HCT116 (cell line): Measurements from ENCODE around the gene PACRG.

Experiments
- CEBPB ChIP-seq: IDR thresholded peaks from 2 replicates; pipeline ENCODE4 v1.6.1; 2012; ENCODE audit warnings: low read depth
- CTCF ChIP-seq, 3 experiments: fragments of 200-600 bp in 1 of 3; sonication (generic) in 1 of 3; IDR thresholded peaks in 2 of 3; conservative IDR thresholded peaks in 1 of 3; 2 replicates each; pipeline ENCODE4 v1.5.1; 2012 to 2017; ENCODE audit warnings: low read depth in 2 of 3, low read length in 2 of 3, antibody characterized with exemption in 1 of 3, borderline replicate concordance in 1 of 3, control low read depth in 1 of 3, mild to moderate bottlenecking in 1 of 3, mixed read lengths in 1 of 3, mixed run types in 1 of 3, moderate library complexity in 1 of 3; ENCODE audit not compliant: insufficient read depth in 1 of 3
- ELF1 ChIP-seq: IDR thresholded peaks from 2 replicates; pipeline ENCODE4 v1.6.1; 2012; ENCODE audit warnings: low read depth, borderline replicate concordance
- EZH2 ChIP-seq: fragments of 200-600 bp; sonication (generic); IDR thresholded peaks from 2 replicates; pipeline ENCODE4 v1.6.1; 2017; ENCODE audit warnings: antibody characterized with exemption, mixed run types
- FOSL1 ChIP-seq: IDR thresholded peaks from 2 replicates; pipeline ENCODE4 v1.6.1; 2012; ENCODE audit warnings: low read depth
- POLR2AphosphoS5 ChIP-seq: IDR thresholded peaks from 2 replicates; pipeline ENCODE4 v1.6.1; 2011; ENCODE audit warnings: mild to moderate bottlenecking, low read depth, low read length, moderate library complexity
- SIN3A ChIP-seq: IDR thresholded peaks from 2 replicates; pipeline ENCODE4 v1.6.1; 2012; ENCODE audit warnings: low read depth
- SRF ChIP-seq: IDR thresholded peaks from 2 replicates; pipeline ENCODE4 v1.6.1; 2012; ENCODE audit warnings: low read depth
- YY1 ChIP-seq: IDR thresholded peaks from 2 replicates; pipeline ENCODE4 v1.6.1; 2011; ENCODE audit warnings: low read length, low read depth, moderate library complexity, mild to moderate bottlenecking; ENCODE audit not compliant: insufficient replicate concordance; ENCODE audit errors: extremely low read depth
- ZFX ChIP-seq: fragments of 450-650 bp; IDR thresholded peaks from 2 replicates; pipeline ENCODE4 v1.6.1; 2017

GRCh38 chr6:163151212-163151611, 423.4 kb downstream of the PACRG start:
- no peak for TF ChIP-seq CTCF (IDR thresholded peaks at IDR 0.05 in 2 of 3, conservative IDR thresholded peaks at IDR 0.05 in 1 of 3; ENCODE audit: borderline replicate concordance in 1 of 3, insufficient read depth in 1 of 3, low read depth in 2 of 3, low read length in 2 of 3)
- TF ChIP-seq SRF, result no peak
- no peak for TF ChIP-seq SIN3A
- no peak for TF ChIP-seq CEBPB
- no peak for TF ChIP-seq POLR2AphosphoS5
- TF ChIP-seq EZH2, result no peak
- TF ChIP-seq ZFX, result no peak
- TF ChIP-seq ELF1, result no peak
- no peak for TF ChIP-seq FOSL1
- TF ChIP-seq YY1, result no peak
